Thyroid gland (tissue), 4 donors: ENCODE results near the gene SEMA4C. TPM values are rescaled to one million over a fixed set of nuclear protein-coding genes. Genes with fewer than 3 reads are reported as not detected.

Source experiments
- DNase-seq, 2 donors: peaks; one replicate each; pipeline ENCODE4 v3.0.0-alpha.2; 2019
- H3K27ac ChIP-seq, 3 donors: fragments of 200-600 bp; sonication (generic); 1 replicate in 2 of 3; 2 replicates in 1 of 3; pipeline ENCODE4 v1.5.1; 2016 to 2019; ENCODE audit warnings: mild to moderate bottlenecking in 1 of 3, moderate library complexity in 1 of 3
- H3K27me3 ChIP-seq: fragments of 200-600 bp; sonication (generic); one replicate; pipeline ENCODE4 v1.5.1; 2019
- H3K36me3 ChIP-seq, 2 donors: fragments of 200-600 bp; sonication (generic); one replicate each; pipeline ENCODE4 v1.5.1; 2016 to 2019
- H3K4me1 ChIP-seq, 2 donors: fragments of 200-600 bp; sonication (generic); one replicate each; pipeline ENCODE4 v1.5.1; 2017 to 2019
- H3K4me3 ChIP-seq, 3 donors: fragments of 200-600 bp; sonication (generic); replicated peaks in 1 of 3; 1 replicate in 2 of 3; 2 replicates in 1 of 3; pipeline ENCODE4 v1.5.1; 2016; ENCODE audit warnings: mild to moderate bottlenecking in 1 of 3
- H3K9me3 ChIP-seq: fragments of 200-600 bp; sonication (generic); one replicate; pipeline ENCODE4 v1.5.1; 2017
- POLR2A ChIP-seq, 2 donors: fragments of 450-650 bp; IDR thresholded peaks; one replicate each; pipeline ENCODE4 v1.6.1; 2017; ENCODE audit warnings: antibody characterized with exemption in 2 of 2, mild to moderate bottlenecking in 2 of 2, moderate library complexity in 1 of 2
- WGBS, 2 donors: methylation state at CpG; one replicate each; pipeline ENCODE4 v1.1.5; 2017; 5-methylcytosine and 5-hydroxymethylcytosine counted together
- intact Hi-C: fragments of 100-400 bp; cut with DNase I; formaldehyde crosslinking; loops from one replicate; pipeline ENCODE4 v1.15.1; 2023
- total RNA-seq, 4 donors: library from RNA; depleted of rRNA; stranded (reverse); fragments of >200 nt; gene quantifications; one replicate each; pipeline ENCODE4 v1.2.3, GENCODE V29; 2016
- TF ChIP-seq, protein P1 (sequence below), 6 experiments: fragments of 200-600 bp in 3 of 6; fragments of 450-650 bp in 3 of 6; sonication (generic) in 3 of 6; IDR thresholded peaks; one replicate each; pipeline ENCODE4 v1.5.1; 2016 to 2019; ENCODE audit warnings: antibody characterized with exemption in 6 of 6, mild to moderate bottlenecking in 2 of 6, inconsistent platforms in 1 of 6, moderate library complexity in 1 of 6

The SEMA4C gene
- total RNA-seq, 4 donors from 2014 or later = 14.5 to 21.7 (median 19.3) TPM

DNA sequence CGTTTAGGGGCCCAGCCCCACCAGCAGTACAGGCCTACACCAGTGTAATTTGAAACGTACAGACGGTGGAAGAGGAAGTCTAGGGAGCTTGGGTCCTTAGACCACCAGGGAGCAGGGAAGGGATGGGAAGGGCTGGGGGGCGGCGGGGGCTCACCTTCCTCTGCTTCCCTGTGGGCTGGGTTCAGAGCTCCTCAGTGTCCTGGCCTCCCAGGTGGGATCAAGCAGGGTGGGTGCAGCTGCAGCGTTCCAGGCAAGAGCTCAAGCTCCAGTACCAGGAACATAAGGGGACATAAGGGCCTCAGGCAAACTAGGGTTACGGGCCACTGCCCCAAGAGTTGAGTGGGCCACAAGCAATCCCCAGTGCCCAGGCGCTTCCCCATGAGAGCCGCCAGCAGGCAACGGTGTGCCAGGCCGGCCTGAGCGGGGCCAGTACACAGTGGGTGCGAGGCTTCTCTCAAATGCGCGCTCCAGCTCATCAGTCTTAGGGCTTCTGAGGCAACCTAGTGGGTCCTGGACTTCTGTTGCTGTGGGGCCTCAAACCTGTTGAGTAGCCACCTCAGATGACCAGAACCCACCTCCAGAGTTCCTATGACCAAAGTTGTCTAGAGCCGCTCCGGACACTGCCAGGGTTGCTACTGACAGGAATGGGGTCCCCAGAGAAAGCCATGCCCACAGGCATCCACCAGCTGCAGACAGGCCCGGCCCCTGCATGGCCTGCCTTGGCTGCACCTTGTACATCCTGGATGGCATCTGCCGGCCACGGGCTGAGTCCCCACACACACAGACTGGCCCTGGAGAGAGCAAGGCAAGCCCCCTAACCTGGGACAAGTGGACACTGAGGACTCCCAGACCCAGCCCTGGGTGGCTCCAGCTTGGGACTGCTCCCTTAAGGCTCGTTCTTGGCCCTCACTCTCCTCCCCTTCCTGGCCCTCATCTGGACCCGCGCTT, 31.3 kb downstream of the SEMA4C start:
- Histone ChIP-seq H3K4me3 (no peak overlapping the region), H3K27ac (no peak overlapping the region), H3K4me1 (peaks cover 4 to 12% of the 10 kb centered on the region in 2 donors), H3K27me3 (no peaks in the 10 kb centered on the region), H3K36me3 (no peaks in the 10 kb centered on the region), H3K9me3 (no peaks in the 10 kb centered on the region)
- WGBS, 2 donors = 74 to 89% methylated on average over 13 of the region's 23 CpGs
- no peak for DNase-seq
- intact Hi-C loops = no loop called here
- TF ChIP-seq POLR2A (IDR thresholded peaks at IDR 0.05) = no peak
- TF ChIP-seq, protein P1, sequence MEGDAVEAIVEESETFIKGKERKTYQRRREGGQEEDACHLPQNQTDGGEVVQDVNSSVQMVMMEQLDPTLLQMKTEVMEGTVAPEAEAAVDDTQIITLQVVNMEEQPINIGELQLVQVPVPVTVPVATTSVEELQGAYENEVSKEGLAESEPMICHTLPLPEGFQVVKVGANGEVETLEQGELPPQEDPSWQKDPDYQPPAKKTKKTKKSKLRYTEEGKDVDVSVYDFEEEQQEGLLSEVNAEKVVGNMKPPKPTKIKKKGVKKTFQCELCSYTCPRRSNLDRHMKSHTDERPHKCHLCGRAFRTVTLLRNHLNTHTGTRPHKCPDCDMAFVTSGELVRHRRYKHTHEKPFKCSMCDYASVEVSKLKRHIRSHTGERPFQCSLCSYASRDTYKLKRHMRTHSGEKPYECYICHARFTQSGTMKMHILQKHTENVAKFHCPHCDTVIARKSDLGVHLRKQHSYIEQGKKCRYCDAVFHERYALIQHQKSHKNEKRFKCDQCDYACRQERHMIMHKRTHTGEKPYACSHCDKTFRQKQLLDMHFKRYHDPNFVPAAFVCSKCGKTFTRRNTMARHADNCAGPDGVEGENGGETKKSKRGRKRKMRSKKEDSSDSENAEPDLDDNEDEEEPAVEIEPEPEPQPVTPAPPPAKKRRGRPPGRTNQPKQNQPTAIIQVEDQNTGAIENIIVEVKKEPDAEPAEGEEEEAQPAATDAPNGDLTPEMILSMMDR (IDR thresholded peaks at IDR 0.05) = no peak

DNA sequence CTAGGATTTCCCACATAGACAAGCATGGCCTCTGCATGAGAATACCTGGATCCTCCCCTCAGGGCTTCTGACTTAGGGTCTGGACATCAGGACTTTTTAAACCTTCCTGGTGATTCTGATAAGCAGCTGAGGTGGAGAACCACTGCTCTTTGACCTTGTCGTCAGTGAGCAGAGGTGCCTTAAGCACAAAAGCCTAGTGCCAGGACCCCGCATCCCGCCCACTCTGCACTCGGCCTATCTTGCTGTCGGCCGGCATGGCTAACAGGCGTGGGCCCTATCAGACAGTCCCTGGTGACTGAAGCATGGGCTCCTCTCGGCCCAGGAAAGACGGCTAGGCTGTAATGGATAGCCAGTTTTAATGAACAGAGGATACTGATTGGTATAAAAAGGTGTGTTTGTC, 32.3 kb downstream of the SEMA4C start:
- 92 to 96% methylated on average over 9 of the region's 9 CpGs for WGBS, 2 donors
- intact Hi-C loops = no loop called here
- Histone ChIP-seq H3K9me3 (no peaks in the 10 kb centered on the region), H3K27ac (no peak overlapping the region), H3K36me3 (no peaks in the 10 kb centered on the region), H3K4me3 (no peak overlapping the region), H3K4me1 (peaks cover 14 to 18% of the 10 kb centered on the region in 2 donors), H3K27me3 (no peaks in the 10 kb centered on the region)
- DNase-seq = no peak
- TF ChIP-seq, protein P1 (IDR thresholded peaks at IDR 0.05) = no peak
- no peak for TF ChIP-seq POLR2A (IDR thresholded peaks at IDR 0.05)

DNA sequence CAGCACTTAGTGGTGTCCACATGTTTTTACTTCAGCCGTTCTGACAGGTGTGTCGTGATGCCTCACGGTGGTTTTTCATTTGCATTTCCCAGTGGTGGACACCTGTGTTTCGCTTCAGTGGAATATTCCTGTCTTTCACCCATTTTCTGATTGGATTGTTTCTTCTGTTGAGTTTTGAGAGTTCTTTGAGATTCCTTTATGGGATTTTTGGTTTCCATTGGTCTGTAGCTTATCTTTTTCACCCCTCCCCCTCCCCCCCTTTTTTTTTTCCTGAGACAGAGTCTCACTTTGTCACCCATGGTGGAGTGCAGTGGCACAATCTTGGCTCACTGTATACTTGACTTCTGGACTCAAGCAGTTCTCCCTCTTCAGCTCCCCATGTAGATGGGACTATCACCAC, 34.0 kb downstream of the SEMA4C start:
- 95 to 97% methylated on average over 4 of the region's 4 CpGs for WGBS, 2 donors
- H3K9me3 ChIP-seq = no peaks in the 10 kb centered on the region
- no peak overlapping the region for H3K4me3 ChIP-seq
- H3K36me3 ChIP-seq = peaks cover 5 to 11% of the 10 kb centered on the region in 2 donors
- TF ChIP-seq, protein P1 (IDR thresholded peaks at IDR 0.05) = no peak
- no peak for TF ChIP-seq POLR2A (IDR thresholded peaks at IDR 0.05)
- intact Hi-C loops = no loop called here
- H3K27ac ChIP-seq = no peak overlapping the region
- no peak for DNase-seq
- peaks cover 23 to 25% of the 10 kb centered on the region in 2 donors for H3K4me1 ChIP-seq
- H3K27me3 ChIP-seq = no peaks in the 10 kb centered on the region

DNA sequence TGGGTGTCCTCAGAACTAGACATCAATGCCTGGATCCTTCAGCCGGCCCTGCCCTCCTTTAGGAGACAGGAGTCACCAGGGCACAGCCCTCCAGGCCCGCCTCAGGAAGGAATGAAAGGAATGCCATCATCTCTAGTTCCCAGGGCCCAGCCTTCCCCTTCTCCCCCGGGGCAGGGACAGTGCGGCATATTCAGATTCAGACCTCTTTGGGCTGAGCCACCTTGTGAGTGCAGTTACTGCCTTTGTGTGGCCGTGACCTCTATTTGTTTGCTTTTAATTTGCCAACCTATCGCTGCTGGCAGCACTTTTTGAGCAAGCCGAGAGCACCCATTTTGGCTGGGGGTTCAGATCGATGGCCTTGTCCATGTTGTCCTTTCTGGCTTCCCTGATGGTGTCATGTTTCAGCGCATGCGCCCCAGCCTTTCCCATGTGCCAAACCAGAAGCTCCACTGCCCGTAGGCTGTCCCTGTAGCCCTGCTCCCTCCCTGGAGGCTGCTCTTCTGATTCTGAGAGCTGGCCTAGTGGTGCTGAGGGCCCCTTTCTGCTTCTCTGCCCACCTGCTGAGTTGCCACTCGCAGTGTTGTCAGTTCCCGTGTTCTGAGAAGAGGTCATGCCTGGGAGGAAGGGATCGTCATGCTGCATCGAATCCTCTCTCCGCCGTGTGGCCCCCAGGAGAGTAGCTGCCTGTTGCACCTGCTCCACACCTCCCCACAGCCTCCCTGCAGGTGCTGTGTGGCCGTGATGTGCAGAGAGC, 36.9 kb downstream of the SEMA4C start:
- 30 to 47% methylated on average over 18 of the region's 18 CpGs for WGBS, 2 donors
- Histone ChIP-seq H3K36me3 (peaks cover 28 to 39% of the 10 kb centered on the region in 2 donors), H3K4me1 (peaks cover 15 to 23% of the 10 kb centered on the region in 2 donors), H3K4me3 (no peak overlapping the region), H3K27ac (peak overlapping the region; percentile 81 to 84 (median 84)), H3K9me3 (no peaks in the 10 kb centered on the region), H3K27me3 (no peaks in the 10 kb centered on the region)
- peak; percentile 93 to 94 for DNase-seq
- intact Hi-C loops = no loop called here
- TF ChIP-seq POLR2A (IDR thresholded peaks at IDR 0.05) = peak in 1 of 2 donors; percentile 64
- TF ChIP-seq, protein P1 (IDR thresholded peaks at IDR 0.05) = peak in 1 of 6 experiments; percentile 14
